HG03432 (cell line): ENCODE data around the gene ARHGAP45.

Source experiments
- ATAC-seq: cut with Tn5 transposase; IDR thresholded peaks from one replicate; pipeline ENCODE4 v1.9.1; 2021; ENCODE audit warnings: mild to moderate bottlenecking, moderate library complexity; ENCODE audit not compliant: unreplicated experiment

ARHGAP45 gene

DNA sequence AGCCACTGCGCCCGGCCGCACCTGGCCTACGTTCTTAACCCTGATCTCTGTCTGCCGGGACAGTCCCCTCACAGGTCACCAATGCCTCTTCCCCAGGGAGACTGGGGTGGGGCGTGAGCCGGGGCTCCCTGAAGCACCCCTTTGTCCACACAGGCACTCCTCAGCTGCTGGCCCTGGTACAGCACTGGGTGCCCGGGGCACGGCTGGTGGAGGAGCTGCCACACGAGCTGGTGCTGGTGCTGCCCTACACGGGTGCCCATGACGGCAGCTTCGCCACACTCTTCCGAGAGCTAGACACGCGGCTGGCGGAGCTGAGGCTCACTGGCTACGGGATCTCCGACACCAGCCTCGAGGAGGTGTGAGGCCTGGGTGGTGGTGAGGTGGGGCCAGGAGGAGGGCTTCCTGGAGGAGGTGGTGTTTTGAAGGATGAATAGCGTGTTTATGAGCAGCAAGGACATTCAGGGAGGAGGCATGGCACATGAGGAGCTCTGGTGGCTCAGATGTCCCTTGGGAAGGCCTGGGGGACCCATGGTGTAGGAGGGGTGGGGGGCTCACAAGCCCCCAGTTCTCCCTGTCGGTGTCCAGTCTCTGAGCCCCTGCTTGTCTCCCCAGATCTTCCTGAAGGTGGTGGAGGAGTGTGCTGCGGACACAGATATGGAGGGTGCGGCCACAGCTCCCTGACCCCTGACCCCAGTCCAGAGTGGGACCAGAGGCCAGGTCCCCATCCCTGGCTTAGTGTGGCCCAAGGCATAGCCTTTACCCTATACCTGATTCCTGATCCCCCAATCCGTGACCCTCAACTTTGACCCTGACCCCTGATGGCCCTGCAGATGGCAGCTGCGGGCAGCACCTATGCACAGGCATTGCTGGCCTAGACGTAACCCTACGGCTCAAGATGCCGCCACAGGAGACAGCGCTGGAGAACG, 13.5 kb upstream of the ARHGAP45 start:
- ATAC-seq: no peak

DNA sequence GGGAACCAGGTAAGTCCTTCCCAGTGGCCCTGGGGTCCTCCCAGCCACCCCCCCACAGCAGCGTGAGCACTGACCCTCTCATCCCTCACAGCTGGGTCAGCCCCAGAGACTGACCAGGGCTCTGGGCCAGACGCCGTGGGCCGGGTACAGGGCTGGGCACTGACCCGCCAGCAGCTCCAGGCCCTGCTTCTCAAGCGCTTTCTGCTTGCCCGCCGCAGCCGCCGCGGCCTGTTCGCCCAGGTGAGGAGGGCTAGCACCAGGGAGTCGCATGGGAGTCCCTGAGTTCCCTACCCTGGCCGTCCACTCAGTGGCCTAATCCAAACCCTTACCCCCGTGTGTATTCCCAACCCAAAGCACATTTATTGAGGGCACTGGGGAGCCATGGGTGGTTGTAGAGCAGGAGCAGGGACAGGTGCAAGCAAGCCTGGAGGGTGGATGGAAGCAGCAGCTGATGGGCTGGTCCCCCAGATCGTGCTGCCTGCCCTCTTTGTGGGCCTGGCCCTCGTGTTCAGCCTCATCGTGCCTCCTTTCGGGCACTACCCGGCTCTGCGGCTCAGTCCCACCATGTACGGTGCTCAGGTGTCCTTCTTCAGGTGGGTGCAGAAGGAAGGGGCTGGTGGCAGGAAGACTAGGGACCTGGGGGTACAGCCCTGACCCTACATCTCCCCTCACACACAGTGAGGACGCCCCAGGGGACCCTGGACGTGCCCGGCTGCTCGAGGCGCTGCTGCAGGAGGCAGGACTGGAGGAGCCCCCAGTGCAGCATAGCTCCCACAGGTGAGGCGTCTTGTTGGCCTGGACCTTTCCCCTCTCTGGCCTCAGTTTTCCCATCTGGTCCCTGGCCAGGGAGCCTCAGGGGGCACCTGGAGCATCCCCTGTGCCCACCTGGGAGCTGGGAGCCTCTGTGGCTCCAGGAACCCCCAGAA, 12.6 kb upstream of the ARHGAP45 start:
- no peak for ATAC-seq

DNA sequence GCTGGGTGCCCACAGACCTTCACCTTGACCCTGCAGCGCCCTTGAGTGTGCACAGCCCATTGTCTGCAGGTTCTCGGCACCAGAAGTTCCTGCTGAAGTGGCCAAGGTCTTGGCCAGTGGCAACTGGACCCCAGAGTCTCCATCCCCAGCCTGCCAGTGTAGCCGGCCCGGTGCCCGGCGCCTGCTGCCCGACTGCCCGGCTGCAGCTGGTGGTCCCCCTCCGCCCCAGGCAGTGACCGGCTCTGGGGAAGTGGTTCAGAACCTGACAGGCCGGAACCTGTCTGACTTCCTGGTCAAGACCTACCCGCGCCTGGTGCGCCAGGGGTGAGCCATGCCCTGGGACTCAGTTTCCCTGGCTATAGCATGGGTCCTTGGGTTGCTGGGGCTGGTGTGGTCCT, 11.9 kb upstream of the ARHGAP45 start:
- no peak for ATAC-seq

DNA sequence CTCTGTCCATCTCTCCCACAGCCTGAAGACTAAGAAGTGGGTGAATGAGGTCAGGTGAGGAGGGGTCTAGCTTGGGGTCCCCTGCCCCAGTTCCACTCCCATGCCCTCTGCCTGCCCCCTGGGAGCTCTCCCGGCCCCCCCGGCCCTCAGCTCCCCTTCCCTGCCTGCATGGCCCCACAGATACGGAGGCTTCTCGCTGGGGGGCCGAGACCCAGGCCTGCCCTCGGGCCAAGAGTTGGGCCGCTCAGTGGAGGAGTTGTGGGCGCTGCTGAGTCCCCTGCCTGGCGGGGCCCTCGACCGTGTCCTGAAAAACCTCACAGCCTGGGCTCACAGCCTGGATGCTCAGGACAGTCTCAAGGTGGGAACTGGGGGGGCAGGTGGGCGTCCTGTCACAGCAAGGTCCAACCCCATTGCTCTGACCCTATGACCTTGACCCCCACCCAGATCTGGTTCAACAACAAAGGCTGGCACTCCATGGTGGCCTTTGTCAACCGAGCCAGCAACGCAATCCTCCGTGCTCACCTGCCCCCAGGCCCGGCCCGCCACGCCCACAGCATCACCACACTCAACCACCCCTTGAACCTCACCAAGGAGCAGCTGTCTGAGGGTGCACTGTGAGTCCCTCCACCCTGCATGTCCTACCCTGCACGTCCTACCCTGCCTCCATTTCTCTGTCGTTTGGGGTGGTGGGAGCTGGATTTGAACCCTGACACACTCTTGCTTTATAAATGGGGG, 10.9 kb upstream of the ARHGAP45 start:
- ATAC-seq: no peak

DNA sequence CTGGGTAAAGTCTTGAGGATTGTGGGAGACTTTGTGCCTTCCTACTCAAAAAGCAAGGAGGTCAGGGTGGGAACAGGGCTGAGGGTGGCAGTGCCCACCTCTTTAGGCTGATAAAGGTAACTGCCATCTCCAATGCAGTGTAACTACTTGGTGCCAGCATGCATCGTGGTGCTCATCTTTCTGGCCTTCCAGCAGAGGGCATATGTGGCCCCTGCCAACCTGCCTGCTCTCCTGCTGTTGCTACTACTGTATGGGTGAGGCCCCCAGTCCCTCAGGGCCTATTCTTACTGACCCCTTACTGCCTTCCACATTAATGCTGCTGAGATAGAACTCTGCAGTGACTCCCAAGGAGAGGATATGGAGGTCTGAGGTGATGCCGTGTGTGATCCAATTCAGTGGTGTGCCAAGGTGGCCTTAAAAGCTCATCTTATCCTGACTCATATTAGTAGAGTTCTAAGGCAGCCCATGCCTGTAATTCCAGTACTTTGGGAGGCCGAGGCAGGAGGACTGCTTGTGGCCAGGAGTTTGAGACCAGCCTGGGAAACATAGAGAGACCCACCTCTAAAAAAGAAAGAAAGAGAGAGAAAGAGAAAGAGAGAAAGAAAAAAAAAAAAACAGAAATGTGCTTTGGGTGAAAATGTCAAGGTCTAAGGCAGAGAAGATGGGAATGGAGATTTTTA, 9.7 kb upstream of the ARHGAP45 start:
- ATAC-seq: no peak

DNA sequence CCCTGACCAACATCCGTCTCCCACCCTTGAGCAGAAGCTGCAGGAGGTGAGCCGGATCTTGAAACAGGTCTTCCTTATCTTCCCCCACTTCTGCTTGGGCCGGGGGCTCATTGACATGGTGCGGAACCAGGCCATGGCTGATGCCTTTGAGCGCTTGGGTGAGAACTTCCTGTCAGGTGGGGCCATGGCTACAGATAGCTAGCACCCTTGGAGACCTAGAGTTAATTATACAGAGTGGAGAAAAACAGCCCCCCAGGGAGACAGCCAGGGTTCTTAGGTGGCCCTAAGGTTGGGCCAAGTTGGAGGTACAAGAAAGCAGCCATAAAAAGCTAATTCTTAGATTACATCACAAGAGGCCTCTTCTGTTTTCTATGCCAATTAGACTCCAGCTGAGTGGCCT, 8.9 kb upstream of the ARHGAP45 start:
- ATAC-seq: no peak

DNA sequence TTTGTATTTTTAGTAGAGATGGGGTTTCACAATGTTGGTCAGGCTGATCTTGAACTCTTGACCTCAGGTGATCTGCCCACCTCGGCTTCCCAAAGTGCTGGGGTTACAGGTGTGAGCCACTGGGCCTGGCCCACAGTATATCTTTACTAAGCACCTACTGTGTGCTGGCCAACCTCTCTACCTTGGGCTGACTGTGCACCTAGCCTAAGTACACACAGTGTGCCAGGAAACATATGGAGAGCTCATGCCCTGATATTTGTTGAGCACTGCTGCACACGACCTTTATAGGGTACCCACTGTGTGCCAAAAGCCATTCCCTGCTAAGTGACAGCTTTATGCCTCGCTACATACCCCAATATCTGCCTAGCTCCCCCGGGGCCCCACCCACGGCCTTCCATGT, 6.3 kb upstream of the ARHGAP45 start:
- no peak for ATAC-seq

DNA sequence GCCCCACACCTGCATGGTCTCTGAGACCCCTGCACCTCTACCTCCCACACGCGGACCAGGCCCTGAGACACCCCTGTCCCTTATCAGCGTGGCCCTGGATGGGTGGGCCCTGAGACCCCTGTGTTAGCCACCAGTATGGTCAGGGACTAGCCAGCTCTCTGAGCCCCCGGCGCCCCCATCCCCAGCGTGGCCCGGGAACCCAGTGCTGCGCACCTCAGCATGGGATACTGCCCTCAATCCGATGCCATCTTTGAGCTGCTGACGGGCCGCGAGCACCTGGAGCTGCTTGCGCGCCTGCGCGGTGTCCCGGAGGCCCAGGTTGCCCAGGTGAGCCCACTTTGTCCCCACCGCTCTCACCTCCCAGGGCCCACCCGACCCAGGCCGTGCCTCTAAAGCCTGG, 5.0 kb upstream of the ARHGAP45 start:
- ATAC-seq: no peak

DNA sequence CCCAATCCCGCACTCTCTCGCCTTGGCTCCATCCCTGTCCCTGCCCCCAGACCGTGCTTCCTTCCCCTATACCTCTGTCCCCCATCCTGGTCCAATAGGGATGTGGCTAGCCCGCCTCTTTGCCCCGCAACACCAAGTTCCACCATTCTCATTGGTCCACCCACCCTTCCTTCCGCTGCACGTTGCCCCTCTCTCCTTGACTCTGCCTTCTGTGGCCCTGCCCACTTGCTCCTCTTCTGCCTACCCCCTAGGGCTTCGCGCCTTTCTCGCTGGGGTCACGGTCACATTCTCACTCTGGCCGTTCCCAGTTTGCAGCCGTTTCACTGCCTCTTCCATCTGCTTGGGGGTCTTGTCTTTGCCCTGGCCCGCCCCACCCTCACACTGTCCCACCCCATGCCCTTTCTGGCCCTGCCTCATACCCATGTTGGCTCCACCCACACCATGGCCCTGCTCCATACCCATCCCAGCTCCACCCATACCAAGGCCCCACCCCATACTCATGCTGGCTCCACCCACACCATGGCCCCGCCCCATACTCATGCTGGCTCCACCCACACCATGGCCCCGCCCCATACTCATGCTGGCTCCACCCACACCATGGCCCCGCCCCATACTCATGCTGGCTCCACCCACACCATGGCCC, 4.5 kb upstream of the ARHGAP45 start:
- no peak for ATAC-seq

DNA sequence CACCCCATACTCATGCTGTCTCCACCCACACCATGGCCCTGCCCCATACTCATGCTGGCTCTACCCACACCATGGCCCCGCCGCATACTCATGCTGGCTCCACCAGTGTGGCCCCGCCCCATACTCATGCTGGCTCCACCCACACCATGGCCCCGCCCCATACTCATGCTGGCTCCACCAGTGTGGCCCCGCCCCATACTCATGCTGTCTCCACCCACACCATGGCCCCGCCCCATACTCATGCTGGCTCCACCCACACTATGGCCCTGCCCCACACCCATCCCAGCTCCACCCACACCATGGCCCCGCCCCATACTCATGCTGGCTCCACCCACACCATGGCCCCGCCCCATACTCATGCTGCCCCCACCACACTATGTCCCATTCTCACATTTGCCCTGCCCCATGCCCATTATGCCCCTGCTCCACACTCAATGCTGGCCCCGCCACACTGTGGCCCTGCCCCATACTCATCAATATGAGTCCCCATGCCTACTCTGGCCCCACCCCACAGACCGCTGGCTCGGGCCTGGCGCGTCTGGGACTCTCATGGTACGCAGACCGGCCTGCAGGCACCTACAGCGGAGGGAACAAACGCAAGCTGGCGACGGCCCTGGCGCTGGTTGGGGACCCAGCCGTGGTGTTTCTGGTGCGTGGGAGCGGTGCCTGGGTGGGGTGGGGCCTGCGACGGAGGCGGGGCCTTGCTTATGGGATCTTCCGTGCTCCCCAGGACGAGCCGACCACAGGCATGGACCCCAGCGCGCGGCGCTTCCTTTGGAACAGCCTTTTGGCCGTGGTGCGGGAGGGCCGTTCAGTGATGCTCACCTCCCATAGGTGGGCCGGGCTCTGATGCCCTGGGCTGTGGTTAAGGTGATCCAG, 3.7 kb upstream of the ARHGAP45 start:
- ATAC-seq: no peak

DNA sequence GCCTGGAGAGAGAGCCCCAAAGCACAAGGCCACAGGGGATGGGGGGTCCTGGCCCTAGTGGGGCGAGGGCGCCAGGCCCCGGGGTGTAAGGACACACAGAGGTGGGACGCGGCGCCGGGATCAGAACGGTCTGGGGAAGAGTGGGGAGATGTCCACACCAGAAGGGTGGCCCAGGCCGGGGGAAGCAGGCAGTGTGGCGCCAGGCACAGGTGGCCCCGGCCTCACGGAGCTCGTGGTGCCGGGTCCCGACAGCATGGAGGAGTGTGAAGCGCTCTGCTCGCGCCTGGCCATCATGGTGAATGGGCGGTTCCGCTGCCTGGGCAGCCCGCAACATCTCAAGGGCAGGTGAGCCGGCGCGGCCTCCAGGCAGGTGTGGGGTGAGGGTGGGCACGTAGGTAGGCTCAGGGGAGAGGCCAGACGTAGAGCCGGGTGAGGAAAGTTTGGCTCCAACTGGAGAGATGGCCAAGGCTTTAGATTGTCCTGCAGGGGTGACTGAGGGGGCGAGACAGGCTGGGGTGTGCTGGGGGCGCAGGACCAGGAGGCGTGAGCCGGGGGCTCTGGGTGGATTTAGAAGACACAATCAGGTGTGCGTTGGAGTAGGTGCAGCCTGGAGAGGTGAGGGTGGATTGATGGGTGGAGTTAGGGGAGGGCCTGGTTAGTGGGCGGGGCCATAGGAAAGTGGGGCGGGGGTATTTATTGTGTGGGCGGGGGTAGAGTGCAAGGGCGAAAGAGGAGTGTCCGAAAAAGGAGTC, 2.9 kb upstream of the ARHGAP45 start:
- no peak for ATAC-seq

DNA sequence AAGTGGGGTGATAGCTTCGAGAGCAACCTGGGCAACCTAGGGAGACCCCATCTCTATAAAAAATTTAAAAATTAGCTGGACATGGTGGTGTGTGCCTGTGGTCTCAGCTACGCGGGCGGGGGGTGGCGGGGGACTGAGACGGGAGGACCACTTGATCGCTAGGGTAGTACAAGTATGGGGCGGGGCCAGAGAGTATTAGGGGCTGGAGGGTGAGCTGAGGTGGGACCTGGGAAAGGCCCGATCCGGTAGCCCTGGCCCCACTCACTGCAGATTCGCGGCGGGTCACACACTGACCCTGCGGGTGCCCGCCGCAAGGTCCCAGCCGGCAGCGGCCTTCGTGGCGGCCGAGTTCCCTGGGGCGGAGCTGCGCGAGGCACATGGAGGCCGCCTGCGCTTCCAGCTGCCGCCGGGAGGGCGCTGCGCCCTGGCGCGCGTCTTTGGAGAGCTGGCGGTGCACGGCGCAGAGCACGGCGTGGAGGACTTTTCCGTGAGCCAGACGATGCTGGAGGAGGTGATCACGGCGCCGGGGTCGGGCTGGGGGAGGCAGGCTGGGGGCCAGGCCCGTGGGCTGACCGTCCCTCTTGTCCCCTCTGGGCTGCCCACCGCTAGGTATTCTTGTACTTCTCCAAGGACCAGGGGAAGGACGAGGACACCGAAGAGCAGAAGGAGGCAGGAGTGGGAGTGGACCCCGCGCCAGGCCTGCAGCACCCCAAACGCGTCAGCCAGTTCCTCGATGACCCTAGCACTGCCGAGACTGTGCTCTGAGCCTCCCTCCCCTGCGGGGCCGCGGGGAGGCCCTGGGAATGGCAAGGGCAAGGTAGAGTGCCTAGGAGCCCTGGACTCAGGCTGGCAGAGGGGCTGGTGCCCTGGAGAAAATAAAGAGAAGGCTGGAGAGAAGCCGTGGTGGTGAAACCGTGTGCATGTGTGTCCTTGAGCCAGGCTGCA, 2.0 kb upstream of the ARHGAP45 start:
- no peak for ATAC-seq

DNA sequence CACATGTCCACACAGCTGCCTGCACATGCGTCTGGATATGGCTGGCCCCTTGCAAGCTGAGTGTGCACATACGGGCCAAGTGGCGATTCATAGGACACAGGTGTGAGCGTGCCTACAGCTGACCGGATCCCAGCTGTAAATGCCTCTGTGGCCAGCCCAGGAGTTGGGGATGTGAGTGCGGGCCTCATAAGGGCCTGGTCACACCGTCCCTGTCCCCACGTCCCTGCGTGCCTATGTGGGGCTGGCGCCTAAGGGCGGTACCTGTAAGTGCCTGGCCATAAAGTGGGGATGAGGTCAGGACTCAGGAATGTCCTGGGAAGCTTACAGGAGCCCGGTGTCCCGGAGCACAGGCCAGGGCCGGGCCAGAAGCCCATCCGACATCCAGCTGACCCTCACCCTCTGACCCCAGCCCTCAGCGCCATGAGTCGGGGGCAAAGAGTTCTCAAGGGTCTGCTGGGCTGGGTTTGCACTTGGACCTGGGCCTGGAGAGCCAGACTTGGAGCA, 1.3 kb upstream of the ARHGAP45 start:
- no peak for ATAC-seq

DNA sequence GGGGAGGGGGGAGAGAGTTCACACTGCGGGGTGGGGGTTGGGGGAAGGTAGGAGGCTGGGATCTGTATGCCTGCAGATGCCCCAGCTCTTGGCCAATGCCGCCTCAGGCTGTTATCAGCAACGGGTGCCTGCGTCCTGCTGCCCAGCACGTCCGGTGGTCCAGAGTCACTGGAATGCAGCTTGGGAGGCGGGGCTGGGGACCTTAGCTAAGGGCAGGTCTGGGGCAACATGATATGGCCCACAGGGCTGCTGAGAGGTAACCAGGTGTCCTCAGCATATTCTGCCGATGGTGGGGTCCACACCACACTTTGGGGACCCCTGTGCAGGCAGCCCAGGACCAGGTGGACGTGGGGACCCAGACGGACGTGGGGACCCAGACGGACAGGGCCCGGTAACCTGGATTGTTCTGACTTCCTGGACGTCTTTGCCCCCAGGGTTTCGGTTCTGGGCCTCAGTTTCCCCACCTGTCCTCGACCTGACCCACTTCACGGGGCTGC, 668 bp upstream of the ARHGAP45 start:
- ATAC-seq: no peak

DNA sequence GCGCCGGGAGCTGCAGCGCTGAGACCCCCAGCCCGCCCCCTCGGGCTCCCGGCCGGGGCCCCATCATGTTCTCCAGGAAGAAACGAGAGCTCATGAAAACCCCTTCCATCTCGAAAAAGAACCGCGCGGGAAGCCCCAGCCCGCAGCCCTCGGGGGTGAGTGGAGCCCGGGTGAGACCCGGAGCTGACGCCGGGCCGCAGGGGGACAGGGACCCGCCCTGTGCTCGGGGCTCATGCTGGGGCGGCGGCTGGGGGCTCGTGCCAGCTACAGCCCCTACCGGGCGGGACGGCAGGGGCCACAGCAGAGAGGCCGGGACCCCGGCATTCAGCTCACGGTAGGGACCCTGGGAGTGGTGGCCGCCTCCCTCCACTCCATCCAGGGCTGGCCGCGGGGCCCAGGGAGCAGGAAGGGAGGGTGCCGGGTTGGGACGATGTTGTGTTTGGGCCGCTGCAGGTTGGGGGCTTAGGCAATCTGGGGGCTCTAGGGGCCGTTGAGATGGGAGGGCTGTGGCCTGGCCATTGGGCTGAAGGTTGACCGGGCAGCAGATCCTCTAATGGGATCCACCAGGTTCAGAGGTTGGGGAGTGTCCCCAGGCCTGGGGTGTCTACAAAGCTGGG, 482 bp downstream of the ARHGAP45 start:
- ATAC-seq: no peak
